IPS-NIHi7 (cell line): ENCODE results near the gene FNDC10.
"Not testable (repeated sequence)": the region's sequence is repeated elsewhere in the genome, so short reads cannot be mapped to it uniquely, and the experiment has no call there.

Source experiments
- DNase-seq: peaks from one replicate; pipeline ENCODE4 v3.0.0; 2012; ENCODE audit warnings: mixed read lengths; ENCODE audit errors: extremely low spot score

Gene FNDC10

GRCh38 chr1:1599030-1599934, 653 bp downstream of the FNDC10 start:
- DNase-seq: peak; percentile 76

- DNase-seq: no peak
These were observed 1.3 kb downstream of the FNDC10 start for GRCh38 chr1:1598720-1599029.

GRCh38 chr1:1598051-1598719, 1.8 kb downstream of the FNDC10 start:
- no peak for DNase-seq

- DNase-seq: peak; percentile 65
These were observed 2.5 kb downstream of the FNDC10 start for GRCh38 chr1:1597275-1597930.

GRCh38 chr1:1596493-1597274, 3.3 kb downstream of the FNDC10 start:
- DNase-seq: no peak

- DNase-seq: not testable (repeated sequence)
These were observed 4.6 kb downstream of the FNDC10 start for GRCh38 chr1:1595341-1595740.

- DNase-seq: peak; percentile 19
These were observed 5.2 kb downstream of the FNDC10 start for GRCh38 chr1:1594602-1595260.

- DNase-seq: no peak
These were observed 5.9 kb downstream of the FNDC10 start for GRCh38 chr1:1593834-1594601.

GRCh38 chr1:1591452-1591851, 8.5 kb downstream of the FNDC10 start:
- DNase-seq: no peak

GRCh38 chr1:1583347-1584010, 16.5 kb downstream of the FNDC10 start:
- DNase-seq: no peak

GRCh38 chr1:1582585-1583346, 17.2 kb downstream of the FNDC10 start:
- no peak for DNase-seq

- no peak for DNase-seq
These were observed 21.5 kb downstream of the FNDC10 start for GRCh38 chr1:1578371-1578940.

GRCh38 chr1:1577367-1578011, 22.4 kb downstream of the FNDC10 start:
- DNase-seq: no peak

- peak; percentile 94 for DNase-seq
These were observed 25.0 kb downstream of the FNDC10 start, which contains the start of gene SSU72 for GRCh38 chr1:1574721-1575537. Gene SSU72, minus strand, starts transcription at chr1:1574863. Its CDS starts 306 bp downstream, at chr1:1574557.

- peak; percentile 83 for DNase-seq
These were observed 25.9 kb downstream of the FNDC10 start for GRCh38 chr1:1573843-1574720.

GRCh38 chr1:1569341-1569740, 30.6 kb downstream of the FNDC10 start:
- no peak for DNase-seq
